ENCODE data around the gene EXOC6B.

DNA sequence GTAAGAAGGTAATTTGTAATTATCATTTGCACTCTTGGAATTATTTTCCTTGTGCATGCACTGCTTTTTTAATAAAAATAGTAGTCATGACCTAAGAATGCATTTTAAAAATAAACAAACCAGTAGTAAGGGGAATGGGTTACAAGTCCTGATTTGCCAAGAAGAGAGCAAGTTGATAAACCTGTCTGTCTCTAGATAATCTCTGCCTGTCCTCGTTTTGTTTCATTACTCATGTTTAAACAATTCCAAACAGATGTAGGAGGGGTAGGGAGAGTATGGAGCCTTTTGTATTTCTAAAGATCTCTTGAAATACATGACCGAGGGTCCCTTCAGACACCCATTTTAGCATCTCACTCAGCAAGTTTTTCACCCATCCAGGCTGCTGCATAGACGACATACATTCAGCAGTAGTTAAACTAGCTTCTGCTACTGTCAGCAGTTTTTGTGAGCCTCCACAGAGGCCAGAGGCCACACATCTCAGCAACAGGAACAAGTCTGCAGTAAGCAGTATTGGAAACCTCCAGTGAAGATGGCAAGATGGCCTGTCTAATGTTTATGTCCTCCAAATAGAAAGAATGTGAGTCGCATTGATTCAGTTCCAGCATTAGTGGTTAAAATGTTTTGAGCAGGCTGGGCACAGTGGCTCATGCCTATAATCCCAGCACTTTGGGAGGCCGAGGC, 2.3 kb upstream of the EXOC6B start:
- TF ChIP-seq RAD21 (IDR thresholded peaks at IDR 0.05; ENCODE audit: insufficient read depth, low read depth, low read length), result no peak
- TF ChIP-seq ZZZ3 (IDR thresholded peaks at IDR 0.05; ENCODE audit: control insufficient read depth, insufficient read length, low read depth), result no peak
- no peak for TF ChIP-seq TAF1 (IDR thresholded peaks at IDR 0.05; ENCODE audit: borderline replicate concordance, low read depth, low read length)
- no peak for TF ChIP-seq ZNF24 (IDR thresholded peaks at IDR 0.05)

Measured in GM12878 (cell line).